ENCODE results near the gene ANXA1.
"Not testable (repeated sequence)": the region's sequence is repeated elsewhere in the genome, so short reads cannot be mapped to it uniquely, and the experiment has no call there.

The ANXA1 gene

GRCh38 chr9:73151653-73152542, at the start of gene ANXA1:
Gene ANXA1, plus strand, starts transcription at chr9:73151865. Its CDS starts 6,671 bp downstream, at chr9:73158536.
- H3K9me3 ChIP-seq (ENCODE audit: control insufficient read depth in 1 of 2, low read length in 2 of 2), result no peaks in the 10 kb centered on the region
- peak within 1 kb of the TSS; percentile 62 to 74 for H3K4me3 ChIP-seq (ENCODE audit: low read depth in 1 of 2, low read length in 2 of 2)
- H3K36me3 ChIP-seq (ENCODE audit: control insufficient read depth in 1 of 2, insufficient read depth in 2 of 2, low read length in 2 of 2), result peaks cover 0 to 12% of the 10 kb centered on the region in 2 donors
- peaks cover 15 to 18% of the 10 kb centered on the region in 2 donors for H3K4me1 ChIP-seq (ENCODE audit: control insufficient read depth in 1 of 2, insufficient read depth in 2 of 2, low read length in 2 of 2)
- no peaks in the 10 kb centered on the region for H3K27me3 ChIP-seq (ENCODE audit: low read depth, low read length)
- H3K27ac ChIP-seq (ENCODE audit: low read length), result peak within 1 kb of the TSS; percentile 93

DNA sequence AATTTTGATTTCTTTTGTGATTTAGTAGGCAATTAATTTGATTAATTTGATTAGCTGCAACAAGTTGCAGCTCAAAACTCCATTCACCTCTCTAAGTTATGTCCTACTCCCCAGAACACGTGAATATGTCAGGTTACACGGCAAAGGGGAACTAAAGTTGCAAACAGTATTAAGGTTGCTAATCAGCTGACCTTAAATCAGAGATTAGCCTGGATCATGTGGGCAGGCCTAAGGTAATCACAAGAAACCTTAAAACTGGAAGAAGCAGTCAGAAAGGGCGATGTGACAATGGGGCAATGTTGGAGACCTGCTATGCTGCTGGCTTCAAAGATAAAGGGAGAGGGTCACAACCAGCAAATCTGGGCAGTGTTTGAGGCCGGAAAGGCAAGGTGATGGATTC, 47.3 kb upstream of the ANXA1 start:
- H3K4me3 ChIP-seq (ENCODE audit: low read depth in 1 of 2, low read length in 2 of 2), result no peak overlapping the region
- no peak overlapping the region for H3K27ac ChIP-seq (ENCODE audit: low read length)
- H3K4me1 ChIP-seq (ENCODE audit: control insufficient read depth in 1 of 2, insufficient read depth in 2 of 2, low read length in 2 of 2), result no peaks in the 10 kb centered on the region
- H3K27me3 ChIP-seq (ENCODE audit: low read depth, low read length), result no peaks in the 10 kb centered on the region
- no peaks in the 10 kb centered on the region for H3K9me3 ChIP-seq (ENCODE audit: control insufficient read depth in 1 of 2, low read length in 2 of 2)
- H3K36me3 ChIP-seq (ENCODE audit: control insufficient read depth in 1 of 2, insufficient read depth in 2 of 2, low read length in 2 of 2), result no peaks in the 10 kb centered on the region

DNA sequence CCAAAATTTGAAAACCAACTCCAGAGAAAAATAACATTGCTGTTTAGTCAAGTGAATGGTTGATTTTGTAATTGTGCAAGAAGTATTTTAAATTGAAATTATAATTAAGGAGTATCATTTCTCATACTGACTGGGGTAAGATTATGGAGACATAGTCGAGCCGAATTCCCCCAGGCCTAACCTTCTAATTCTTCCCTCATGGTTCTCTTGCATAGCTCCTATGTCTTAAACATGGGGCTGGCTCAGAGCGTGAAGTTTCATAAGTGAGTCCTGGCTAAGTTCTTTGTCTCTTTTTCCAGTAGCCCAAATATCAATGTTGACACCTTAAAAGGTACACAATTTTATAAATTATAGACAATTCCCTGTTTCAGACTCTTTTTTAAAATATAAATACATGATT, 46.7 kb upstream of the ANXA1 start:
- no peaks in the 10 kb centered on the region for H3K9me3 ChIP-seq (ENCODE audit: control insufficient read depth in 1 of 2, low read length in 2 of 2)
- no peak overlapping the region for H3K27ac ChIP-seq (ENCODE audit: low read length)
- H3K36me3 ChIP-seq (ENCODE audit: control insufficient read depth in 1 of 2, insufficient read depth in 2 of 2, low read length in 2 of 2), result no peaks in the 10 kb centered on the region
- H3K27me3 ChIP-seq (ENCODE audit: low read depth, low read length), result no peaks in the 10 kb centered on the region
- no peaks in the 10 kb centered on the region for H3K4me1 ChIP-seq (ENCODE audit: control insufficient read depth in 1 of 2, insufficient read depth in 2 of 2, low read length in 2 of 2)
- H3K4me3 ChIP-seq (ENCODE audit: low read depth in 1 of 2, low read length in 2 of 2), result no peak overlapping the region

- H3K27ac ChIP-seq (ENCODE audit: low read length); H3K4me1 ChIP-seq (ENCODE audit: control insufficient read depth in 1 of 2, insufficient read depth in 2 of 2, low read length in 2 of 2); H3K9me3 ChIP-seq (ENCODE audit: control insufficient read depth in 1 of 2, low read length in 2 of 2); H3K4me3 ChIP-seq (ENCODE audit: low read depth in 1 of 2, low read length in 2 of 2); H3K36me3 ChIP-seq (ENCODE audit: control insufficient read depth in 1 of 2, insufficient read depth in 2 of 2, low read length in 2 of 2); H3K27me3 ChIP-seq (ENCODE audit: low read depth, low read length): not testable (repeated sequence)
These were observed 44.1 kb upstream of the ANXA1 start for GRCh38 chr9:73107489-73108069.

DNA sequence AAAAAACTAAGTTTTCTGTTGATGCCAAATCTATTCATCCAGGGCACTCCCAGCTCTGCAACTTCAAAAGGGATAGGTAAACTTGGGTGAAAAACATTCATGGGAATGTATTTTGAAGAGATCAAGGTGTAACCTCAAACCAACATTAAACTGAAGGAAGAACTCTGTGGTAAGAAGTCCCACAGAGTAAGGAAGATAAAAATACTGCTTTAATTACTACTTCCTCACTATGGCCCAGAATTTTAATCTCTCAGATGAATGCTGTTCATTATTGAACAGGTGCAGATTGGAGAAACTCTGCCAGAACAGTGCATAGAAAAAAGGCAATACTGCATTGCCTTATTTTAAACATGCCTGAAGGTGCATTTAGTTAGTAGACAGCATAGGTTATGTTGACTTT, 37.6 kb upstream of the ANXA1 start:
- Histone ChIP-seq H3K4me3 (ENCODE audit: low read depth in 1 of 2, low read length in 2 of 2) (no peak overlapping the region), H3K4me1 (ENCODE audit: control insufficient read depth in 1 of 2, insufficient read depth in 2 of 2, low read length in 2 of 2) (no peaks in the 10 kb centered on the region), H3K27ac (ENCODE audit: low read length) (no peak overlapping the region), H3K9me3 (ENCODE audit: control insufficient read depth in 1 of 2, low read length in 2 of 2) (no peaks in the 10 kb centered on the region), H3K27me3 (ENCODE audit: low read depth, low read length) (no peaks in the 10 kb centered on the region), H3K36me3 (ENCODE audit: control insufficient read depth in 1 of 2, insufficient read depth in 2 of 2, low read length in 2 of 2) (no peaks in the 10 kb centered on the region)

DNA sequence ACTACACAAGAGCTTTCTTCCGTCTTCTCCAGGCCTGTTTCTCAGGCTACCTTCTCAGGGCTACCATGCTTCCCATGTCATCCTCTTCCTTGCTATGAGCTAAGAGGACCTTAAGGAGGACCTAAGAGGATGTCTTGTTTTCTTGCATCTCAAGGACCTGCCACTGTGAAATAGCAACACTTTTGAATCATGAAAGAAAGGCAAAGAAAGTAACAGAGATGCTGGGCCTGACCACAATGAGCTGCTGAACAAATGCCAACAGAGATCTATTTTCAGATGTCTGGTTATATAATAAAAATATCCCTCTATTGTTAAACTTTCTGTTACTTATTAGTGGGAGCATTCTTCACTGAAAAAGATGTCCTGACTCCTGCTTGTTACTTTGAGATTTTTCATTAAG, 36.7 kb upstream of the ANXA1 start:
- H3K36me3 ChIP-seq (ENCODE audit: control insufficient read depth in 1 of 2, insufficient read depth in 2 of 2, low read length in 2 of 2), result no peaks in the 10 kb centered on the region
- H3K27ac ChIP-seq (ENCODE audit: low read length), result no peak overlapping the region
- H3K9me3 ChIP-seq (ENCODE audit: control insufficient read depth in 1 of 2, low read length in 2 of 2), result no peaks in the 10 kb centered on the region
- no peaks in the 10 kb centered on the region for H3K4me1 ChIP-seq (ENCODE audit: control insufficient read depth in 1 of 2, insufficient read depth in 2 of 2, low read length in 2 of 2)
- H3K4me3 ChIP-seq (ENCODE audit: low read depth in 1 of 2, low read length in 2 of 2), result no peak overlapping the region
- H3K27me3 ChIP-seq (ENCODE audit: low read depth, low read length), result no peaks in the 10 kb centered on the region

- Histone ChIP-seq H3K9me3 (ENCODE audit: control insufficient read depth in 1 of 2, low read length in 2 of 2) (no peaks in the 10 kb centered on the region), H3K27ac (ENCODE audit: low read length) (no peak overlapping the region)
These were observed 35.6 kb upstream of the ANXA1 start for GRCh38 chr9:73116031-73116430.

DNA sequence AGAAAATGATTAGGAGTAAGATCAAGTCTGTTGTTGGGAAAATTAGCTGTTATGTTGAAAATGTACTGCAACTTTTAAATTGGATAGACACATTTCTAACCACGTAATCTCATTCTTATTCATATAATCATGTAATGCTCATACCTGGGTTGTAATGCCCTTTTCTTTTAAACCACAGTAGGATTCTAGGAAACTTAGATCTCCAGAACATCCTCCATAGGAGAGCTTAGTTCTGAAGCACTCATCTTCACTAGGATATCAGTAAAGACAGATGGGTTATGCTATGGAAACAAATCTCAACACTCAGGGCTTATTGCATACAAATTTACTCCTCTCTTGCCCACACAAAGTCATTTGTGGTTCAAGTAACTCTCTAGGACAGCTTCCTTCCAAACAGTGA, 34.8 kb upstream of the ANXA1 start:
- H3K4me1 ChIP-seq (ENCODE audit: control insufficient read depth in 1 of 2, insufficient read depth in 2 of 2, low read length in 2 of 2), result no peaks in the 10 kb centered on the region
- no peaks in the 10 kb centered on the region for H3K9me3 ChIP-seq (ENCODE audit: control insufficient read depth in 1 of 2, low read length in 2 of 2)
- H3K27ac ChIP-seq (ENCODE audit: low read length), result no peak overlapping the region
- no peak overlapping the region for H3K4me3 ChIP-seq (ENCODE audit: low read depth in 1 of 2, low read length in 2 of 2)
- H3K27me3 ChIP-seq (ENCODE audit: low read depth, low read length), result no peaks in the 10 kb centered on the region
- no peaks in the 10 kb centered on the region for H3K36me3 ChIP-seq (ENCODE audit: control insufficient read depth in 1 of 2, insufficient read depth in 2 of 2, low read length in 2 of 2)

More at GRCh38 chr9:73116031-73116430, 35.6 kb upstream of the ANXA1 start:
- H3K4me1 ChIP-seq (ENCODE audit: control insufficient read depth in 1 of 2, insufficient read depth in 2 of 2, low read length in 2 of 2), result no peaks in the 10 kb centered on the region
- no peaks in the 10 kb centered on the region for H3K27me3 ChIP-seq (ENCODE audit: low read depth, low read length)
- H3K4me3 ChIP-seq (ENCODE audit: low read depth in 1 of 2, low read length in 2 of 2), result no peak overlapping the region
- H3K36me3 ChIP-seq (ENCODE audit: control insufficient read depth in 1 of 2, insufficient read depth in 2 of 2, low read length in 2 of 2), result no peaks in the 10 kb centered on the region

- no peaks in the 10 kb centered on the region for H3K36me3 ChIP-seq (ENCODE audit: control insufficient read depth in 1 of 2, insufficient read depth in 2 of 2, low read length in 2 of 2)
- no peaks in the 10 kb centered on the region for H3K9me3 ChIP-seq (ENCODE audit: control insufficient read depth in 1 of 2, low read length in 2 of 2)
- H3K4me1 ChIP-seq (ENCODE audit: control insufficient read depth in 1 of 2, insufficient read depth in 2 of 2, low read length in 2 of 2), result no peaks in the 10 kb centered on the region
- no peaks in the 10 kb centered on the region for H3K27me3 ChIP-seq (ENCODE audit: low read depth, low read length)
- H3K4me3 ChIP-seq (ENCODE audit: low read depth in 1 of 2, low read length in 2 of 2), result no peak overlapping the region
- no peak overlapping the region for H3K27ac ChIP-seq (ENCODE audit: low read length)
These were observed 33.4 kb upstream of the ANXA1 start for GRCh38 chr9:73118286-73118685.

- Histone ChIP-seq H3K36me3 (ENCODE audit: control insufficient read depth in 1 of 2, insufficient read depth in 2 of 2, low read length in 2 of 2) (no peaks in the 10 kb centered on the region), H3K27ac (ENCODE audit: low read length) (no peak overlapping the region), H3K9me3 (ENCODE audit: control insufficient read depth in 1 of 2, low read length in 2 of 2) (no peaks in the 10 kb centered on the region), H3K4me3 (ENCODE audit: low read depth in 1 of 2, low read length in 2 of 2) (no peak overlapping the region), H3K27me3 (ENCODE audit: low read depth, low read length) (no peaks in the 10 kb centered on the region), H3K4me1 (ENCODE audit: control insufficient read depth in 1 of 2, insufficient read depth in 2 of 2, low read length in 2 of 2) (no peaks in the 10 kb centered on the region)
These were observed 32.6 kb upstream of the ANXA1 start for GRCh38 chr9:73118898-73119554.

- Histone ChIP-seq H3K27me3 (ENCODE audit: low read depth, low read length) (no peaks in the 10 kb centered on the region), H3K27ac (ENCODE audit: low read length) (no peak overlapping the region), H3K9me3 (ENCODE audit: control insufficient read depth in 1 of 2, low read length in 2 of 2) (no peaks in the 10 kb centered on the region), H3K36me3 (ENCODE audit: control insufficient read depth in 1 of 2, insufficient read depth in 2 of 2, low read length in 2 of 2) (no peaks in the 10 kb centered on the region), H3K4me1 (ENCODE audit: control insufficient read depth in 1 of 2, insufficient read depth in 2 of 2, low read length in 2 of 2) (no peaks in the 10 kb centered on the region), H3K4me3 (ENCODE audit: low read depth in 1 of 2, low read length in 2 of 2) (no peak overlapping the region)
These were observed 30.2 kb upstream of the ANXA1 start for GRCh38 chr9:73121375-73121935.
